Endothelial cell of umbilical vein (primary cell): Measurements from ENCODE around the gene MLPH.

Experiments used
- CTCF ChIP-seq, 2 donors: IDR thresholded peaks; 1 replicate in 1 of 2; 2 replicates in 1 of 2; pipeline ENCODE4 v1.5.1; 2011; ENCODE audit warnings: low read length in 2 of 2, mild to moderate bottlenecking in 2 of 2, moderate library complexity in 2 of 2, control low read depth in 1 of 2, inconsistent platforms in 1 of 2, low read depth in 1 of 2; ENCODE audit not compliant: insufficient read depth in 1 of 2; ENCODE audit errors: extremely low read depth in 1 of 2
- JUN ChIP-seq: IDR thresholded peaks from 2 replicates; pipeline ENCODE4 v1.6.1; 2011; ENCODE audit warnings: borderline replicate concordance, low read depth; ENCODE audit not compliant: insufficient read length, insufficient read depth
- MAX ChIP-seq: IDR thresholded peaks from 2 replicates; pipeline ENCODE4 v1.6.1; 2011; ENCODE audit not compliant: insufficient read depth, insufficient read length
- MYC ChIP-seq: IDR thresholded peaks from one replicate; pipeline ENCODE4 v1.6.1; 2011; ENCODE audit warnings: mild to moderate bottlenecking, low read depth, low read length
- POLR2A ChIP-seq: IDR thresholded peaks from 2 replicates; pipeline ENCODE4 v1.6.1; 2012; ENCODE audit warnings: low read depth, mild to moderate bottlenecking, control low read depth, low read length
- POLR2AphosphoS5 ChIP-seq: IDR thresholded peaks from 2 replicates; pipeline ENCODE4 v1.6.1; 2012; ENCODE audit warnings: low read depth, mild to moderate bottlenecking, control low read depth, low read length, moderate library complexity; ENCODE audit not compliant: insufficient read depth

DNA sequence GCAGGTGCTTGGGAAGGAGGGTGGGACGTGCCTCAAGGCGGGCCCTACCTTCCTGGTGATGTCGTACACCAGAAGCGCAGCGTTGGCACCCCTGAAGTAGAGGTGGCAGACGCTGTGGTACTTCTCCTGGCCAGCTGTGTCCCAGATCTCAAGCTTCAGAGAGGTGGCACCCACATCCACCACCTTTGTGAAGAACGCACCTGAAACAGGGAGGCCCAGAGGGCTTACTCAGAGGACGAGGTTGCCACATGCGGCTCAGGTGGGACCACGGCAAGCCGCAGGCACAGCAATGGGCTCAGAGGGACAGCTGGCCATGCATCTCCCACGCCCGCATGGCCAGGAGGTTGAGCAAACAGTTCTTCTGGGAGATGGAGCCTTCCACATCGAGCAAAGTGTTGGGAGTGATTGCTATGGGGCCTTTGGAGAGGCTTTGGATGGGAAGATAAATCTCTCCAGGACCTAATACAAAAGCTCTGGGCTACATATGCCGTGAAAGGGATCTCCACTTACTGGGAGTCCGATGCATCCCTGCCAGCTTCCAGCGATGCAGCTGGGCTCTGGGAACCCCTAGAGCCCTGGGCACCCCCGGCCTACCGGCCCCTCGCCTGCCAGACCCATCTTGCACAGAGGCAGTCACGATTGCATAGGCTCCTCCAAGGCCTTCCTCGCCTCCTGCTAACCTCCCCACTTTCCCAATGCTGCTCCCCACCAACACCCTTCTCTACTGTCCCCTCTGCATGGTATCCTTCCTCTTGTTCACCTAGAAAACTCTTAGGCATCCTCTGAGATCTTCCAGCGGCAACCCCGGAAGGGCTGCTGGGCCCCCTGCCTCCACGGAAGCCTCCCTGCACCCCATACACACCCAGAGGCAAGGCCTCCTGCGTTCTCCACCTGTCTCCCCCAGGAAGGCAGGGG lies 91.2 kb downstream of the MLPH start:
- TF ChIP-seq CTCF (IDR thresholded peaks at IDR 0.05; ENCODE audit: extremely low read depth in 1 of 2, insufficient read depth in 1 of 2, low read depth in 1 of 2, low read length in 2 of 2), result no peak
- no peak for TF ChIP-seq POLR2AphosphoS5
- no peak for TF ChIP-seq MYC
- TF ChIP-seq POLR2A, result no peak
- no peak for TF ChIP-seq MAX
- TF ChIP-seq JUN, result no peak
